ENCODE results near the gene NOL3.

NOL3 gene

DNA sequence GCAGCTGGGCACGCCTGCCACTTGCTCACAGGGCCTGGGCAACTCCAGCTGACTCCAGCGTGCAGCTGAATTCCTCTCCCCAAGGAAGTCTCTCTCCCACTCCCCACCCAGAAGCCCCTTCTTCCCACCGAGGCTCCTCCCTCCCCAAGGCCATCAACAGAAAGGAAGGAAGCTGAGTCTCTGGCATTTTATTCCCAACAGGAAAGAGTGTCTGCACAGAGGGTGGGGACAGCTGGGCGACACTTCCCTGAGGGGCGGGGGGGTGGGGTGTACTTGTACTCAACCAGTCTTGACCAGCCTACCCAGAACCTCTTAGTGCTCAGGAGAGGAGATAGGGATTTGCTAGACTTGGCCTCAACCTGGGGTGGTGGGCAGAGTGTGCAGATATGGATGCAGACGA lies 19.7 kb downstream of the NOL3 start, which contains the start of gene EXOC3L1:
Gene EXOC3L1 (minus strand): TSS at position 96 of the 400 bp plus-strand sequence. CDS start 460 bp downstream, outside the sequence.
- DNase-seq = no peak

GRCh38 chr16:67190448-67191399 lies 20.4 kb downstream of the NOL3 start:
- DNase-seq = no peak

DNA sequence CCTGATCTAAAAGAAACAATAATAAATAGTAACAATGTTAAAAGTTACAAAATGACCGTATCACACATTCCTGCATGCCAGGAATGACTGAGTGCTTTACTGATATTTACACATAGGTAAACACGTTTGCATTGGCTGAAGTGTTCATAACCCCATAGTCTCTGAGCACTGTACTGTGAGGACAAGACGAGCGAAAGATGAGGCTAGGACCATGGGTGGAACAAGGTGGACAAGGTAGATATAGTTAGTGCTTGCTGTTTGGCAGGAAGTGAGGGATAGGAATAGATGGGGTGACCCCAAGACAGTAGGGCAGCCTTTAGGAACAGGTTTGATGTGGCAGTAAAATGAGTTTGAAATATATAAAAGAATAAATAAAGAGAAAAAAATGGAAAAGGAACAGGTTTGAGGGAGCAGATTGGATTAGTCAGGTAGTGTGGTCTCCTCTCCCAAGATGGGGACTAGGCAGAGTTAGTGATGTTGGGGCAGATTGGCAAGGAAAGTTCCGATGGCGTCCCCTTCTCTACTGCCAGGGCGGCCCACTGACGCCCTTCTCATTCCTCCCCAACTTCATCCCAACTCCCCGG lies 21.2 kb downstream of the NOL3 start:
- no peak for DNase-seq

- DNase-seq = peak; percentile 96 to 98 (median 98)
These were observed 21.8 kb downstream of the NOL3 start, which contains the start of gene E2F4 for GRCh38 chr16:67191995-67192681. Gene E2F4 (plus strand): TSS chr16:67192155. CDS start chr16:67192228, 73 bp downstream.

- DNase-seq = no peak
These were observed 22.5 kb downstream of the NOL3 start for GRCh38 chr16:67192781-67193361.

GRCh38 chr16:67193536-67193935 lies 23.2 kb downstream of the NOL3 start:
- no peak for DNase-seq

DNA sequence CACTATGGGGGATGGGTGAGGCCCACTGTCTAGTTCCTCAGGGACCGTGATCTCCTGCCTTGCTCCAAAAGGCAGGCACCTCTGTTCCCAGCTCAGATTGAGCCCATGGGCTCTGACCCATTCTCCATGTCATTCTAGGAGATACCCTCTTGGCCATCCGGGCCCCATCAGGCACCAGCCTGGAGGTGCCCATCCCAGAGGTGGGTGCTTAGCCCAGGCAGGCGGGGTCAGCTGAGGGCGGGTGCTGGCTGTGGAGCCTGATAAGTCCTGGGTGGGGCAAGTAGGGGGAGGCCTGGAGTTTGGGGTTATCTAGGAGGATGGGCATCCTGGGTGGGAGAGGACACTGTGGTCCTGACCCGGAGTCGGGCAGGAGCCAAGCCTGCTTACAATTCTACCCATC lies 23.9 kb downstream of the NOL3 start:
- no peak for DNase-seq

- DNase-seq = no peak
These were observed 25.3 kb downstream of the NOL3 start for GRCh38 chr16:67195676-67196075.

- no peak for DNase-seq
These were observed 26.5 kb downstream of the NOL3 start for GRCh38 chr16:67196881-67197280.

DNA sequence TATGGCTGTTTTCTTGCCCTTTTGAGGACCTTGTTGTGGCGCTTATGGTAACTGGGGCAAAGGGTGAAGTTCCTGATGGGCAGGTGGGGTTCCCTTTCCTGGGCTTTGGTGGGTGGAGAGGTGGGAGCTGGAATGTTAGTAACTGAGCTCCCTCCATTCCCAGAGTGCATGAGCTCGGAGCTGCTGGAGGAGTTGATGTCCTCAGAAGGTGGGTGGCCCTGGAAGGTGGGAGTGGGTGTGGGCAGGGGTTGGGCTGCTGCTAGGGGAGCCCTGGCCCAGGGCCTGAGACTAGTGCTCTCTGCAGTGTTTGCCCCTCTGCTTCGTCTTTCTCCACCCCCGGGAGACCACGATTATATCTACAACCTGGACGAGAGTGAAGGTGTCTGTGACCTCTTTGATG lies 27.4 kb downstream of the NOL3 start:
- no peak for DNase-seq

DNA sequence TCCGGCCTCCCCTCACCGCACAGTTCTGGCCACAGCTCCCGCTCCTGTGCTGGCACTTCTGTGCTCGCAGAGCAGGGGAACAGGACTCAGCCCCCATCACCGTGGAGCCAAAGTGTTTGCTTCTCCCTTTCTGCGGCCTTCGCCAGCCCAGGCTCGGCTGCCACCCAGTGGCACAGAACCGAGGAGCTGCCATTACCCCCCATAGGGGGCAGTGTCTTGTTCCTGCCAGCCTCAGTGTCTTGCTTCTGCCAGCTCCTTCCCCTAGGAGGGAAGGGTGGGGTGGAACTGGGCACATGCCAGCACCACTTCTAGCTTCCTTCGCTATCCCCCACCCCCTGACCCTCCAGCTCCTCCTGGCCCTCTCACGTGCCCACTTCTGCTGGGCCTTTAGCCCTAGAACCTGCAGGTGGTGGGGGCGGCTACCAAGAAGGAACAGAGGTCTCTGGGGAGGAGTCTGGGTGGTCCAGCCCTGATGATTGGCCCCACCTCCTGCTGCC lies 27.9 kb downstream of the NOL3 start:
- peak; percentile 60 to 81 (median 74) for DNase-seq

DNA sequence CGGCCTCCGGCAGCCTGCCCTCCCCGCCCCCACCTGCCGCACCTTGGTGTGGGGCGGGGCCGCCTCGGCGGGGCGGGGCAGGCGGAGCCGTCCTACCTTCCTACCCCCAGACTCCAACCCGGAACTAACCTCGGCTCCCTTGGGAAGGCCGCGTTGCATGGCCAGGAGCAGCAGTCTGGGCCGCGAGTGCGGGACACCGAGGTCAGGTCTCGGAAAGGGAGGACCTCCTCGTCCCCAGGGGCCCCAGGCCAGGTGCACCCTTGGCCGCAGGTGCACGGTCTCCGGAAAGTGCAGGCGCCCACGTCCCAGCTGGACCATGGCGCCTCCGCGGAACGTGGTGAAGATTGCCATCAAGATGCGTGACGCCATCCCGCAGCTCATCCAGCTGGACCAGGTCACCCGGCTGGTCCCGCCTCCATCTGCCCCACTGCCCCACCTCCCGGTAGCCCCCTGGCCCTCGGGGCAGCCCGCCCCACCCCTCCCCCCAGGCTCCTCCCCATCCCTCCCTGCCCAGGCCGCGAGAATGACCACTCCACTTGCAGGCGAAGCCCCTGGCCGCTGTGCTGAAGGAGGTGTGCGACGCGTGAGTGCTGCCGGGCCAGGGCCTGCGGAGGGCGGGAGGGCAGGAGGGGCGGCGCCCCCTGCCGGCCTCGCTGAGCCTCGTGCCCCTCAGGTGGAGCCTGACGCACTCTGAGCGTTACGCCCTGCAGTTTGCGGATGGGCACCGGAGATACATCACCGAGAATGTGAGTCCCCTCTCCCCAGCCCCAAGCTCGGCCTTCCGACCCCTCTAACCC lies 28.9 kb downstream of the NOL3 start, which contains the start of gene ELMO3:
Gene ELMO3 (plus strand): TSS at position 121 of the 797 bp plus-strand sequence. CDS start 196 bp downstream, at position 317.
- peak in 2 of 4 experiments; percentile 17 to 35 for DNase-seq

- no peak for DNase-seq
These were observed 29.5 kb downstream of the NOL3 start for GRCh38 chr16:67199808-67200198.

DNA sequence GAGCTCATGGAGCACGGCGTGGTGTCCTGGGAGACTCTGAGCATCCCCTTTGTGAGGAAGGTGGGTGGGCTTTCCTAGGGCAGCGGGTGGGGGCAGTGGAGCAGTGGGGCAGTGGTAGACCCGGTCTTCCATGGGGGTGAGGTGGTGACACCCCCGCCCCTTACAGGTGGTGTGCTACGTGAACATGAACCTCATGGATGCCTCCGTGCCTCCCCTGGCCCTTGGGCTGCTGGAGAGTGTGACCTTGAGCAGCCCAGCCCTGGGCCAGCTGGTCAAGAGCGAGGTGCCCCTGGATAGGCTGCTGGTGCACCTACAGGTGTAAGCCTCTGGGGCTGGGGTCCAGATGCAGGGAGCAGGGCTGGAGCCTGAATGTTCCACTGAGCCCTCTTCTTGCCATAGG lies 30.2 kb downstream of the NOL3 start:
- DNase-seq = no peak

DNA sequence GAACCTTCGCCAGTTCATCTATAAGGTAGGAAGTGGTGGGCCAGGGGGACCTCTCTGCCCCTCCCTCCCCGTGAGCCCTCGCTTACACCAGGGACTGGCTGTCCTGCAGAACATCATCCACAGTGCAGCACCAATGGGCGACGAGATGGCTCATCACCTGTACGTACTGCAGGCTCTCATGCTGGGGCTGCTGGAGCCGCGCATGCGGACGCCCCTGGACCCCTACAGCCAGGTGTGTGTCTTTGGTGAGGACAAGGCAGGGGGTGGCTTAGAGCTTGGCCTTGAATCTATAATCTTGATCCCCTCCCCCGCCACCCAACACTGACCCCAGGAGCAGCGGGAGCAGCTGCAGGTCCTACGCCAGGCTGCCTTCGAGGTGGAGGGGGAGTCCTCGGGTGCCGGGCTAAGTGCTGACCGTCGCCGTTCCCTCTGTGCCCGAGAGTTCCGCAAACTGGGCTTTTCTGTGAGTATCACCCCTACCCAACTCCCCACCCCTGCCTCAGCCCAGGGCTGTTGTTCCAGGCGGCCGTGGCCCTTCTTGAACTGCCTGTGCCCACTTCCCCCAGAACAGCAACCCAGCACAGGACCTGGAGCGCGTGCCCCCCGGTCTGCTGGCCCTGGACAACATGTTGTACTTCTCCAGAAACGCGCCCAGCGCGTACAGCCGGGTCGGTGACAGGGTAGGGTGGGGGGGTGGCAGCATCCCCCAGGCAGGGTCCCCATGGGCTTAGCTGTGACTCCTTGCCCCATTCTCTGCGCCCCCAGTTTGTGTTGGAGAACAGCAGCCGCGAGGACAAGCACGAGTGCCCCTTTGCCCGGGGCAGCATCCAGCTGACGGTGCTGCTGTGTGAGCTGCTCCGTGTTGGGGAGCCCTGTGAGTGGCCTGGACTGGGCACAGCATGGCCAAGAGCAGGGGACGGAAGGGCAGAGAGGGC lies 31.3 kb downstream of the NOL3 start:
- DNase-seq = no peak

GRCh38 chr16:67202426-67202825 lies 32.1 kb downstream of the NOL3 start:
- DNase-seq = no peak

- DNase-seq = no peak
These were observed 32.7 kb downstream of the NOL3 start for GRCh38 chr16:67202956-67203493.

- no peak for DNase-seq
These were observed 33.7 kb downstream of the NOL3 start for GRCh38 chr16:67204076-67204475.

- DNase-seq = no peak
These were observed 35.9 kb downstream of the NOL3 start for GRCh38 chr16:67206129-67206837.
